ENCODE measurements around the gene DMRTB1. TPM values are rescaled to one million over a fixed set of nuclear protein-coding genes. Genes with fewer than 3 reads are reported as not detected.

DMRTB1 gene
- total RNA-seq, 1 experiment from 2014 or later = not detected

DNA sequence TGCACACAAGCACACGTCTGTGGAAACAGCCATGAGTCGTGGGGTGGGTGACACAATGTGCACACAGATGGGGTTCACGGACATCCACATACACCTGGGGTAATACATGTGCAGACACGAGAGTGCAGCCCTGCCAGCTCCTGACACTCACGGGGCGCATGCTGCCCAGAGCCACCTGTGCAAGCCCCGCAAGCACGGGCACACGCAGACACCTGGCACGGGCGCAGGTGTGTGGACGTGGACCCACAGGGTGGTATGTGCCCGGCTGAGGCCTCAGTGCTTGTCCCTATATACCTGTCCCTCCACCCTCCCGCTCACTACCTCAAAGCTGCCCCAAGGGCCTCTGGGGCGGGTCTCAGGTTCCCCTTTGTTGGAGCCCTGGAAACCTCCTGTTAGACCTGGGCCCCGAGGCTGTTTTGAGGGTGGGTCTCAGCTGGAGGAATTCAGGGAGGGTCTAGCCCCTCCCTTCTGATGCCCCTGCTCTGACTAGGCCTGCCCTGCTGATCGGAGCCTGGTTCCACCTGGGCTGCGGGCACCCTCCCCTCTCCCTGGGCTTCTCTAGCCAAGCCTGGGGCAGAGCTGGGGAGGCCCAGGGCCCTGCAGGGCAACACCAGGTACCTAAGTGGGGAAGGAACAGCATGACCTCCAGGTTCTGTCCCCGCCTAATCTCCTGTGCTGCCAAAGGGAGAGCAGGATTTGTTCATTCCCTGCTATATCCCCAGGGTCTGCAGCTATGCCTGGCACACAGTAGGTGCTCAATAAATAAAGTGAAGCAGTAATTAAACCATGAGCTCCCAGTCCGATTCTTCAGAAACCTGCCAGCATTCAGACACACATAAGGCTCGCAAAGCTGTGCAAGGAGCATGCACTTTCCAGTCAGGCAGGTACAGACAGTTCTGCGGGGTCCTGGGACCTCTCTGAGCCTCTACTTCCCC is 49.1 kb downstream of the DMRTB1 start:
- no TSS peak for BruUV-seq (replicated peaks)
- Mint-ChIP-seq H3K4me1 (ENCODE audit: low read depth, unreplicated experiment) (no peaks in the 10 kb centered on the region), H3K9me3 (ENCODE audit: low read depth, unreplicated experiment) (no peaks in the 10 kb centered on the region), H3K27ac (ENCODE audit: unreplicated experiment) (no peak overlapping the region), H3K27me3 (ENCODE audit: unreplicated experiment) (peaks cover 81% of the 10 kb centered on the region), H3K4me3 (ENCODE audit: low read depth, unreplicated experiment) (no peak overlapping the region), H3K36me3 (ENCODE audit: insufficient read depth, unreplicated experiment) (no peaks in the 10 kb centered on the region)
- intact Hi-C loops (cut with micrococcal nuclease; ENCODE audit: unreplicated experiment) = no loop called here
- CTCF ChIA-PET = no interaction called here
- no peak for DNase-seq
- no peak for TF ChIP-seq CTCF (IDR thresholded peaks at IDR 0.05; ENCODE audit: unreplicated experiment)

DNA sequence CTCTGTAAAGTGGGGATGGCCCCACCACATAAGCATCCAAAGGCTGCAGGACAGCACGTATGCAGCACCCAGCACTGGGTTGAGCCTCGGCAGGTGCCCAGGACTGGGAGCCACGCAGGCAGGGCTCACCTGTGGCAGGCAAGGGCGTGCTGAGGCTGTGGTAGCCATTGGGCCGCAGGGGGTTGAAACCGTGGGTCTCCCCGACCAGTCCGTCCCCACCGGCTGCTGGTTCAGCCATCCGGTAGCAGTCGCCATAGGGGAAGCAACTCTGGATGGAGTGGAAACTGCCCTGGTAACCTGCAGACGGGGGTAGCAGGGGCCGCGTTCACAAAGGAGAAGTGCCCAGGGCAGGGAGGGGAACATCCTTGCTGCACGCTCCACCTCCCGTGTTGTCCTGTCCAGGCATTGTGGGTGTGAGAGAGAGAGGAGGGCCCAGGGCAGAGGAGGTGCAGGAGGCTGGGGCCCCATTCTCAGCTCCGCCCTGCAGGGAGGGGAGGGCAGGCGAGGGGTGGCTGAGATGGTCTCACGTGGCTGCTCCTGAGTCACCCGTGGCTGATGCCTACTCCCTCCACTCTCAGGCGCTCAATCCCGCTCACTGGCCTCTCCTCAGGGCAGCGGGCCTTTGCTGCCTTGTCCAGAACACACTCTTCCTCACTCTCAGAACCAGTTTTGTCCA is 49.9 kb downstream of the DMRTB1 start:
- no peak overlapping the region for H3K27ac Mint-ChIP-seq (ENCODE audit: unreplicated experiment)
- no peaks in the 10 kb centered on the region for H3K4me1 Mint-ChIP-seq (ENCODE audit: low read depth, unreplicated experiment)

GRCh38 chr1:53509775-53510174 is 50.6 kb downstream of the DMRTB1 start:
- H3K9me3 Mint-ChIP-seq (ENCODE audit: low read depth, unreplicated experiment) = no peaks in the 10 kb centered on the region
- BruUV-seq (replicated peaks) = no TSS peak

More for the DNA sequence above, 49.9 kb downstream of the DMRTB1 start:
- intact Hi-C loops (cut with micrococcal nuclease; ENCODE audit: unreplicated experiment) = no loop called here
- BruUV-seq (replicated peaks) = no TSS peak
- DNase-seq = no peak
- Mint-ChIP-seq H3K27me3 (ENCODE audit: unreplicated experiment) (peaks cover 81% of the 10 kb centered on the region), H3K36me3 (ENCODE audit: insufficient read depth, unreplicated experiment) (no peaks in the 10 kb centered on the region), H3K4me3 (ENCODE audit: low read depth, unreplicated experiment) (no peak overlapping the region), H3K9me3 (ENCODE audit: low read depth, unreplicated experiment) (no peaks in the 10 kb centered on the region)
- TF ChIP-seq CTCF (IDR thresholded peaks at IDR 0.05; ENCODE audit: unreplicated experiment) = no peak
- CTCF ChIA-PET = no interaction called here

GRCh38 chr1:53510215-53510614 is 51.0 kb downstream of the DMRTB1 start:
- H3K9me3 Mint-ChIP-seq (ENCODE audit: low read depth, unreplicated experiment) = no peaks in the 10 kb centered on the region

More at GRCh38 chr1:53509775-53510174, 50.6 kb downstream of the DMRTB1 start:
- no peak for TF ChIP-seq CTCF (IDR thresholded peaks at IDR 0.05; ENCODE audit: unreplicated experiment)
- CTCF ChIA-PET = no interaction called here
- intact Hi-C loops (cut with micrococcal nuclease; ENCODE audit: unreplicated experiment) = no loop called here
- Mint-ChIP-seq H3K4me3 (ENCODE audit: low read depth, unreplicated experiment) (no peak overlapping the region), H3K27ac (ENCODE audit: unreplicated experiment) (no peak overlapping the region), H3K27me3 (ENCODE audit: unreplicated experiment) (peaks cover 85% of the 10 kb centered on the region), H3K4me1 (ENCODE audit: low read depth, unreplicated experiment) (no peaks in the 10 kb centered on the region), H3K36me3 (ENCODE audit: insufficient read depth, unreplicated experiment) (no peaks in the 10 kb centered on the region)
- no peak for DNase-seq

More at GRCh38 chr1:53510215-53510614, 51.0 kb downstream of the DMRTB1 start:
- H3K4me3 Mint-ChIP-seq (ENCODE audit: low read depth, unreplicated experiment) = no peak overlapping the region
- CTCF ChIA-PET = no interaction called here
- no peak for TF ChIP-seq CTCF (IDR thresholded peaks at IDR 0.05; ENCODE audit: unreplicated experiment)
- no peak for DNase-seq
- intact Hi-C loops (cut with micrococcal nuclease; ENCODE audit: unreplicated experiment) = no loop called here
- H3K36me3 Mint-ChIP-seq (ENCODE audit: insufficient read depth, unreplicated experiment) = no peaks in the 10 kb centered on the region
- BruUV-seq (replicated peaks) = no TSS peak
- H3K27me3 Mint-ChIP-seq (ENCODE audit: unreplicated experiment) = peaks cover 88% of the 10 kb centered on the region
- no peaks in the 10 kb centered on the region for H3K4me1 Mint-ChIP-seq (ENCODE audit: low read depth, unreplicated experiment)
- no peak overlapping the region for H3K27ac Mint-ChIP-seq (ENCODE audit: unreplicated experiment)

Measured in Calu3 (cell line).